ENCODE measurements around the gene P2RY4. TPM values are rescaled to one million over a fixed set of nuclear protein-coding genes. Genes with fewer than 3 reads are reported as not detected.

P2RY4 gene
- total and polyA plus RNA-seq, 2 of the 8 experiments (the other 6 are each of a cell fraction or from before 2014, with no cell fraction given), result 0.38 TPM; not detected in 1

DNA sequence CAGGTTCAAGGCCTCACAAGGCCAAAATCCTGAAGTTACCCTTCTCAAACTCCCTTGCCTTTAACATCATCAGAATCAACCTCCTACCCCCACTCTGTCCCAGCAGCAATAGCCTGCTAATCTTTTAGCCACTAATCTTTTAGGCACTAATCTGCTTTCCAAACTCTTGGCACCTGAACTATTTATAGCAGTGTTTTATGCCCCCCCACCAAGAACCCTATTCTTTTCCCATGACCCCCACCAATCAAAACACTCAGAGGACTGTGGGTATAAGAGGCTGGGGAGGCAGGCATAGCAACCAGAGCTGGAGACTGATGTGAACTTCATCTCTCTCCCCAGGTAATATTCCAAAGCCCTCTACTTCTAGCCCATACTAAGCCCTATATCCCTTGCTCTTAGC is 8.0 kb upstream of the P2RY4 start, which contains the start of gene ARR3:
Gene ARR3 (plus strand): TSS at position 301 of the 400 bp plus-strand sequence. CDS start 1,052 bp downstream, outside the sequence.
- Histone ChIP-seq H2BK20ac (ENCODE audit: low read length) (no peak within 1 kb of the TSS), H4K5ac (ENCODE audit: insufficient read length, low read depth, low read length) (no peak within 1 kb of the TSS), H3K27me3 (replicated peaks in 1 of 4; ENCODE audit: control insufficient read depth in 3 of 4, extremely low read depth in 1 of 4, insufficient read depth in 3 of 4, low read length in 3 of 4) (no peaks in the 10 kb centered on the region), H2BK5ac (ENCODE audit: low read depth, low read length) (no peak within 1 kb of the TSS), H3K23me2 (ENCODE audit: low read depth, low read length) (no peaks in the 10 kb centered on the region; the same call in 1 of the 2 replicates), H2AFZ (ENCODE audit: low read length) (no peak within 1 kb of the TSS), H3K27ac (ENCODE audit: low read depth, low read length) (no peak within 1 kb of the TSS), H3K4me1 (replicated peaks in 1 of 4; ENCODE audit: control insufficient read depth in 3 of 4, insufficient read depth in 4 of 4, low read length in 3 of 4) (no peaks in the 10 kb centered on the region), H4K8ac (ENCODE audit: extremely low read depth, insufficient read depth, low read length) (no peak within 1 kb of the TSS), H3K56ac (replicated peaks; ENCODE audit: insufficient read length, low read depth, low read length) (no peak within 1 kb of the TSS), H2BK15ac (ENCODE audit: low read length) (no peak within 1 kb of the TSS), H4K91ac (replicated peaks; ENCODE audit: insufficient read length, low read length) (no peak within 1 kb of the TSS), H3K4ac (replicated peaks; ENCODE audit: insufficient read length, low read depth, low read length) (no peak within 1 kb of the TSS), H2BK12ac (ENCODE audit: low read depth, low read length) (no peak within 1 kb of the TSS), H3K14ac (ENCODE audit: insufficient read length) (no peak within 1 kb of the TSS), H2AK5ac (ENCODE audit: low read depth, low read length) (no peak within 1 kb of the TSS), H3K18ac (ENCODE audit: extremely low read depth, low read length) (no peak within 1 kb of the TSS), H3K4me3 (ENCODE audit: extremely low read depth in 1 of 4, insufficient read depth in 2 of 4, low read depth in 3 of 4, low read length in 4 of 4) (no peak within 1 kb of the TSS), H3K9me3 (ENCODE audit: insufficient read depth in 2 of 2, low read depth in 1 of 2, low read length in 1 of 2) (no peaks in the 10 kb centered on the region), H4K20me1 (replicated peaks in 1 of 2; ENCODE audit: control insufficient read depth in 1 of 2, insufficient read depth in 2 of 2, low read length in 2 of 2) (no peaks in the 10 kb centered on the region), H3K4me2 (ENCODE audit: insufficient read depth in 1 of 2, low read depth in 2 of 2, low read length in 2 of 2) (no peak within 1 kb of the TSS), H2BK120ac (replicated peaks; ENCODE audit: low read depth, low read length) (no peak within 1 kb of the TSS), H3K9ac (replicated peaks in 1 of 4; ENCODE audit: extremely low read depth in 1 of 4, low read depth in 3 of 4, low read length in 3 of 4) (no peak within 1 kb of the TSS), H3K79me1 (ENCODE audit: low read depth, low read length) (no peaks in the 10 kb centered on the region), H3K79me2 (ENCODE audit: control insufficient read depth in 1 of 2, insufficient read depth in 2 of 2, low read length in 2 of 2) (no peaks in the 10 kb centered on the region), H3K36me3 (ENCODE audit: control insufficient read depth in 2 of 4, insufficient read depth in 4 of 4, low read length in 3 of 4) (no peaks in the 10 kb centered on the region), H3K23ac (ENCODE audit: insufficient read length) (no peak within 1 kb of the TSS)
- ChIA-PET POLR2A (ENCODE audit: partially characterized antibody) (no interaction called here), CTCF (ENCODE audit: partially characterized antibody) (no interaction called here)
- DNase-seq (ENCODE audit: low read depth in 1 of 2, low spot score in 2 of 2) (no peak), FAIRE-seq (no peak)
- TF ChIP-seq RNF2 (IDR thresholded peaks at IDR 0.05; ENCODE audit: borderline replicate concordance, low read depth, low read length, missing control alignments, poor library complexity, severe bottlenecking) (no peak), EZH2 (IDR thresholded peaks at IDR 0.05; ENCODE audit: low read depth, low read length, severe bottlenecking) (no peak), CBX5 (IDR thresholded peaks at IDR 0.05; ENCODE audit: low read depth, low read length) (no peak), CTBP2 (IDR thresholded peaks at IDR 0.05; ENCODE audit: borderline replicate concordance, insufficient read depth, insufficient read length, low read length) (no peak), GABPA (IDR thresholded peaks at IDR 0.05; ENCODE audit: borderline replicate concordance, insufficient read depth, low read length) (no peak), FOSL1 (IDR thresholded peaks at IDR 0.05; ENCODE audit: insufficient read depth, low read depth, low read length) (no peak), GTF2F1 (IDR thresholded peaks at IDR 0.05; ENCODE audit: borderline replicate concordance, low read depth, low read length) (no peak), BCL11A (IDR thresholded peaks at IDR 0.05; ENCODE audit: low read depth in 2 of 2, low read length in 2 of 2) (no peak), MAX (IDR thresholded peaks at IDR 0.05) (no peak), TCF12 (IDR thresholded peaks at IDR 0.05; ENCODE audit: low read depth, low read length) (no peak), CREB1 (IDR thresholded peaks at IDR 0.05) (no peak), USF2 (IDR thresholded peaks at IDR 0.05; ENCODE audit: low read length) (no peak), ASH2L (IDR thresholded peaks at IDR 0.05; ENCODE audit: low read length) (no peak), MAFK (IDR thresholded peaks at IDR 0.05; ENCODE audit: low read depth, low read length) (no peak)
